ENCODE results near the gene TP53I11.

Gene TP53I11

GRCh38 chr11:44978961-44979331 is 28.3 kb upstream of the TP53I11 start:
- peak; percentile 16; the same call in 2 of the 3 replicates for ATAC-seq
- TF ChIP-seq RARB (CRISPR knock-in tag; IDR thresholded peaks at IDR 0.05) (no peak), ISL1 (CRISPR knock-in tag; IDR thresholded peaks at IDR 0.05) (no peak), ZFP30 (CRISPR knock-in tag; IDR thresholded peaks at IDR 0.05) (no peak), CREB5 (CRISPR knock-in tag; IDR thresholded peaks at IDR 0.05; ENCODE audit: low read depth) (no peak), BACH2 (CRISPR knock-in tag; IDR thresholded peaks at IDR 0.05; ENCODE audit: borderline replicate concordance) (no peak), CSDC2 (CRISPR knock-in tag; IDR thresholded peaks at IDR 0.05) (no peak), ZC3H10 (CRISPR knock-in tag; IDR thresholded peaks at IDR 0.05) (no peak), ZNF70 (CRISPR knock-in tag; IDR thresholded peaks at IDR 0.05) (no peak)
- TF ChIP-seq, protein P1, sequence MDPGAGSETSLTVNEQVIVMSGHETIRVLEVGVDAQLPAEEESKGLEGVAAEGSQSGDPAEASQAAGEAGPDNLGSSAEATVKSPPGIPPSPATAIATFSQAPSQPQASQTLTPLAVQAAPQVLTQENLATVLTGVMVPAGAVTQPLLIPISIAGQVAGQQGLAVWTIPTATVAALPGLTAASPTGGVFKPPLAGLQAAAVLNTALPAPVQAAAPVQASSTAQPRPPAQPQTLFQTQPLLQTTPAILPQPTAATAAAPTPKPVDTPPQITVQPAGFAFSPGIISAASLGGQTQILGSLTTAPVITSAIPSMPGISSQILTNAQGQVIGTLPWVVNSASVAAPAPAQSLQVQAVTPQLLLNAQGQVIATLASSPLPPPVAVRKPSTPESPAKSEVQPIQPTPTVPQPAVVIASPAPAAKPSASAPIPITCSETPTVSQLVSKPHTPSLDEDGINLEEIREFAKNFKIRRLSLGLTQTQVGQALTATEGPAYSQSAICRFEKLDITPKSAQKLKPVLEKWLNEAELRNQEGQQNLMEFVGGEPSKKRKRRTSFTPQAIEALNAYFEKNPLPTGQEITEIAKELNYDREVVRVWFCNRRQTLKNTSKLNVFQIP (CRISPR knock-in tag; IDR thresholded peaks at IDR 0.05; ENCODE audit: borderline replicate concordance, low read depth): no peak

- ATAC-seq: peak; percentile 33; the same call in 2 of the 3 replicates
- TF ChIP-seq ISL1 (CRISPR knock-in tag; IDR thresholded peaks at IDR 0.05) (no peak), BACH2 (CRISPR knock-in tag; IDR thresholded peaks at IDR 0.05; ENCODE audit: borderline replicate concordance) (no peak), ZNF8 (CRISPR knock-in tag; IDR thresholded peaks at IDR 0.05) (no peak), ZNF565 (CRISPR knock-in tag; conservative IDR thresholded peaks at IDR 0.05; ENCODE audit: low read depth) (no peak), PPARA (CRISPR knock-in tag; IDR thresholded peaks at IDR 0.05; ENCODE audit: borderline replicate concordance) (no peak), SNAI2 (CRISPR knock-in tag; IDR thresholded peaks at IDR 0.05) (no peak), ZFP30 (CRISPR knock-in tag; IDR thresholded peaks at IDR 0.05) (no peak), ZC3H10 (CRISPR knock-in tag; IDR thresholded peaks at IDR 0.05) (no peak), GLIS3 (CRISPR knock-in tag; IDR thresholded peaks at IDR 0.05) (no peak), ZFP3 (CRISPR knock-in tag; IDR thresholded peaks at IDR 0.05) (no peak), ESRRG (CRISPR knock-in tag; IDR thresholded peaks at IDR 0.05) (no peak), ZNF70 (CRISPR knock-in tag; IDR thresholded peaks at IDR 0.05) (no peak), RARB (CRISPR knock-in tag; IDR thresholded peaks at IDR 0.05) (no peak), TCF4 (CRISPR knock-in tag; IDR thresholded peaks at IDR 0.05; ENCODE audit: borderline replicate concordance) (no peak), ARNTL (CRISPR knock-in tag; IDR thresholded peaks at IDR 0.05; ENCODE audit: borderline replicate concordance, low read depth) (no peak)
- TF ChIP-seq, protein P1 (CRISPR knock-in tag; IDR thresholded peaks at IDR 0.05; ENCODE audit: borderline replicate concordance, low read depth): no peak
- TF ChIP-seq, protein P2, sequence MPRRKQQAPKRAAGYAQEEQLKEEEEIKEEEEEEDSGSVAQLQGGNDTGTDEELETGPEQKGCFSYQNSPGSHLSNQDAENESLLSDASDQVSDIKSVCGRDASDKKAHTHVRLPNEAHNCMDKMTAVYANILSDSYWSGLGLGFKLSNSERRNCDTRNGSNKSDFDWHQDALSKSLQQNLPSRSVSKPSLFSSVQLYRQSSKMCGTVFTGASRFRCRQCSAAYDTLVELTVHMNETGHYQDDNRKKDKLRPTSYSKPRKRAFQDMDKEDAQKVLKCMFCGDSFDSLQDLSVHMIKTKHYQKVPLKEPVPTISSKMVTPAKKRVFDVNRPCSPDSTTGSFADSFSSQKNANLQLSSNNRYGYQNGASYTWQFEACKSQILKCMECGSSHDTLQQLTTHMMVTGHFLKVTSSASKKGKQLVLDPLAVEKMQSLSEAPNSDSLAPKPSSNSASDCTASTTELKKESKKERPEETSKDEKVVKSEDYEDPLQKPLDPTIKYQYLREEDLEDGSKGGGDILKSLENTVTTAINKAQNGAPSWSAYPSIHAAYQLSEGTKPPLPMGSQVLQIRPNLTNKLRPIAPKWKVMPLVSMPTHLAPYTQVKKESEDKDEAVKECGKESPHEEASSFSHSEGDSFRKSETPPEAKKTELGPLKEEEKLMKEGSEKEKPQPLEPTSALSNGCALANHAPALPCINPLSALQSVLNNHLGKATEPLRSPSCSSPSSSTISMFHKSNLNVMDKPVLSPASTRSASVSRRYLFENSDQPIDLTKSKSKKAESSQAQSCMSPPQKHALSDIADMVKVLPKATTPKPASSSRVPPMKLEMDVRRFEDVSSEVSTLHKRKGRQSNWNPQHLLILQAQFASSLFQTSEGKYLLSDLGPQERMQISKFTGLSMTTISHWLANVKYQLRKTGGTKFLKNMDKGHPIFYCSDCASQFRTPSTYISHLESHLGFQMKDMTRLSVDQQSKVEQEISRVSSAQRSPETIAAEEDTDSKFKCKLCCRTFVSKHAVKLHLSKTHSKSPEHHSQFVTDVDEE (CRISPR knock-in tag; IDR thresholded peaks at IDR 0.05): no peak
Observed at GRCh38 chr11:44978274-44978960, 27.7 kb upstream of the TP53I11 start.

GRCh38 chr11:44977493-44977984 is 26.9 kb upstream of the TP53I11 start:
- no peak for TF ChIP-seq ZNF70 (CRISPR knock-in tag; IDR thresholded peaks at IDR 0.05)
- TF ChIP-seq CREB5 (CRISPR knock-in tag; IDR thresholded peaks at IDR 0.05; ENCODE audit: low read depth): 0 out of 2 replicates have a peak, but pooled peaks have one; percentile 14
- peak; percentile 59 for ATAC-seq
